Stimulated activated CD8-positive, alpha-beta memory T cell treated with anti-CD3 and anti-CD28 coated beads, Interleukin-4, amount 100 ng/mL, for 24 hours (primary cell): ENCODE results near the gene PDCD7.
"Not testable (repeated sequence)": the region's sequence is repeated elsewhere in the genome, so short reads cannot be mapped to it uniquely, and the experiment has no call there.

Source experiments
- DNase-seq: peaks from one replicate; pipeline ENCODE4 v3.0.0-alpha.2; 2020; ENCODE audit warnings: low read depth

PDCD7 gene

DNA sequence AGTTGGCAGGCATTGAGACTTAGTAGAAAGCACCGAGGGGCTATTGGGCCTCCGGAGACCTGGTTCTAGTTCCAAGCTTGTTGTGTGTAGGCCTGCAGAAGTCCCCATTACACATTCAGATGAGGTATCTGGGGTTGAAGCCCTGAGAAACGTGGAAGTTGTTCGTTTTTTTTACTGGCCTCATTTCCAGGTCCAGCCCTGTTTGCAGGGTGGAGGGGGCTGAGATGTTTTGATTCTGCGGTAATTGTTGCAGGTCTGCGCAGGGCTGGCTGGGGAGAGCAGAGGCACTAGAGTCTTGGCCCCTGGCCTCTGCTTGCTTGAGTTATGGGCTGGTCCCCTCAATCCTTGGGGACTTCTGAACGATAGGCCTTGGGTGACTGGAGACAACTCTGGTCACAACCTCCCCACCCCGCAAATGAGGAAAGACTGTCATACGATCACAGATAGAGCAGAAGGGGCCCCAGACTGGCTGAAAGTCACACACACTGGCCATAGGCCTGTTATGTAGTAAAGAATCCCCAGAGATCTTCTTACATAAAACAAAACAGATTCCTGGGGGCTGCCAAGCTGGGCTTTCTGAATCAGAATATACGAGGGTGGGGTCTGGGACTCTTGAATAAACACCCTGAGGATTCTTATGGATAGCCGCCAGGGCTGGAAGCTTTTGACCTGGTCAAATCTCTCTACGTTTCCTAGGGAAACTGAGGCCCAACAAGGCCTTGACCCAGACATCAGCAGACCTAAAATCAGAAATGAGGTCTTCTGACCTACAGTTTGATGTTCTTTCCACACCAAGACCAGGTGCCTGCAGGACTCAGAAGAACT is 41.5 kb downstream of the PDCD7 start:
- no peak for DNase-seq

- no peak for DNase-seq
Observed at GRCh38 chr15:65089206-65089824, 44.3 kb downstream of the PDCD7 start.

DNA sequence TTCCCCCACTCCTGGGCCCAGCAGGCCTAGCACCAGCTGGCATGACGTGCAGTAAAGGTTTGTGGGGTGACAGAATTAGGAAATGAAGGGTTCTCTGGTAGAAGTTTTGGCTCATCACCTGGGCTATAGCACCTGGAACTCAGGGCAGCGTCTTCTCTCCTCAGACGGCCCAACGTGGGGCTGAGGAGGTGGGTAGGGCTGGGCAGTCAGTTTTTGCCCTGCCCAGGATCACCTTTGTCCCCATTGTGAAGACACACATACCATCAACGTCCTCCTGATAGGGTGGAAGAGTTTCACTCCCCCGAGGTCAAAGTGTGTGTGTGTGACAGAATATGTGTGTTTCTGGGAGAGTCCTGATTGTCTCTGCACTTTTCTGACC is 45.0 kb downstream of the PDCD7 start:
- DNase-seq, result no peak

GRCh38 chr15:65087873-65088642 is 45.5 kb downstream of the PDCD7 start:
- no peak for DNase-seq

DNA sequence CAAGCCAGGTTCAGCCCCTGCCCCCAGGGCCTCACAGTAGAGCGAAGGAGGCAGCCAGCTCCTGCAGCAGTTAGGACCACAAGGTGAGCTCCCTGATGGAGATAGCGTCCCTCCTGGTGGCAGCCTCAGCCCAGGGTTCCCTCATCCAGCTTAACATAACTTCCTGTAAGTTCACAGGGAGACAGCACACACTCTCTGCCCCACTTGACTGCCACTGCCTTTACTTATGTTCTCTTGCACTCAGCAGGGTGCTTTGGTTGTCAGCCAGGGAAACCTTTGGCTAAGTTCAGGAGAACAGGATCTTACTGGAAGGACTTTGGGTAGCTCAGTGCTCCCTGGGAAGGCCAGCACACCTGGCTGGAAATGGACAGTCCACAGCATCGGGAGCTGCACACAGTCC is 46.2 kb downstream of the PDCD7 start:
- DNase-seq, result no peak

DNA sequence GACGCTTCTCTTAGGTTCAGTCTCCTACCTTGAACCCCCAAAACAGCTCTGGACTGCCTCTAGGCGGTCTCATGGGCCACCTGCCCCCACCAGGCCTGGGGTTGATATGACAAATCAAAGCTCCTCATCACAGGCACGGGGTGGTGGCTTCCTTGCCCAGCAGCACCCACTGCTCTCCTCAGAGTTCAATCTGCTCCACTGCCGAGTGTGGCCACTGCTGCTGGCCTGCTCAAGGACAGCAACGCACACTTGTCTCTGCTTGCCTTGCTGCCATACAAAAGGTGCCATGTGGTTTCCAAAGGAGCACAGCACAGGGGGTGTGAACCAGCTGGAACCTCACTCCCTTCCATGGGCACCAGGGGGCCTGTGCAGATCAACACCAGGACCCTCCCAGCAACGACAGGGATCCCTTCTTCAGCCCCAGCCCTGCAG is 46.9 kb downstream of the PDCD7 start:
- no peak for DNase-seq

- DNase-seq, result no peak
Observed at GRCh38 chr15:65085990-65086679, 47.5 kb downstream of the PDCD7 start.

DNA sequence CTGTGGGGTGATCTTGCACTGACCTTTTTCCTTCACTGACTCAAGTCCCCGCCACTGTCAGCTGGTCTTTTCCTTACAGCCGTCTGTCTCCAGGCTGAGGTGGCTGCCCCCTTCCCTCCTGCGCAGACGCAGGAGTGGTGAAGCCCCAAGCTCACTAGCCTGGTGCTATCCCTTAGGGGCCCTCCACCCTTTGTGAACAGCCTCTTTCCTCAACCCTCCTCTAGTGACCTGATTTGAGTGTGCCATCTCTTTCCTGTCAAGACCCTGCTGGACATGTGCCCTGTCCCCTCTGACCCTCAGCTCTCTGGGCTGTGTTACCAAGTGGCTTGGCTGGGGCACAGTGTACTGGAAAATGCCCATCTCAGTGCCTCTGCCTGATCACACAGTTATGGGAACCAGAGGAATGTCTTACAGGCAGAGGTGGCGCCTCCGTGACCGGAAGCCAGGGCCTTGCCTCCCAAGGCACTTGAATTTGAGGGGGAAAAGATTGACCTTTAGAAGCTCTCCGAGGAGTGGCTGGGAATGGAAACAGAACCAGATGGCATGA is 48.3 kb downstream of the PDCD7 start:
- no peak for DNase-seq

GRCh38 chr15:65084500-65085206 is 49.0 kb downstream of the PDCD7 start:
- no peak for DNase-seq

- no peak for DNase-seq
Observed at GRCh38 chr15:65083262-65083701, 50.3 kb downstream of the PDCD7 start.

DNA sequence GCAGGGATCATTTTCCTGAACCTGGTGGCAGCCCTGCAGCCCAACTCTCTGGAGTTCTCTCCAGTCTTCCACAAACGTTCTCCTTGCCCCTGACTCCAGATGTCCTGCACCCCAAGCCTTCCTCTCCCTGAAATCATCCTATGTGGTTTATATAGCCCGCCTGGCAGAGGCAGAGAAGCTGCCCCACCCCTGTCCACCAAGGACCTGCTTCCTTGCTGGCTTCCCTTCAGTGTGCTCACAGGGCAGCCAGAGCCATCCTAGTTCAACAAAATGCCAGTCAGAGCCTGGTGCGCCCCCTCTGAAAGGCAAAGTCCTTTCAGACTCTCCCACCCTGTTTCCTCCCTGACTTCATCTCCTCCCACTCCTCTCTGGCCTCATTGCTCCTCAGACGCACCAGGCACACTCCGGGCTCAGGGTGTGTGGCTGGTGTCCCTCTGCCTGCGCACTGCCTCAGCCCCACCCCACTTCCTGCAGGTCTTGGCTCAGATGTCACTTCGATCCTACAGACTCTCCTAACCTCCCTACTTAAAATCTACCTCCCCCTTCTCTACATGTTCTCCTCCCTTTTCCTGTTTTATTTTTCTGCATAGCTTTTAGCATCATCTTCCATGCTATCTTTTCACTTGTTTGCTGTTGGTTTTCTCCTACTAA is 51.2 kb downstream of the PDCD7 start:
- DNase-seq, result no peak

GRCh38 chr15:65081758-65082157 is 51.9 kb downstream of the PDCD7 start:
- no peak for DNase-seq

- DNase-seq, result no peak
Observed at GRCh38 chr15:65081270-65081669, 52.3 kb downstream of the PDCD7 start.

DNA sequence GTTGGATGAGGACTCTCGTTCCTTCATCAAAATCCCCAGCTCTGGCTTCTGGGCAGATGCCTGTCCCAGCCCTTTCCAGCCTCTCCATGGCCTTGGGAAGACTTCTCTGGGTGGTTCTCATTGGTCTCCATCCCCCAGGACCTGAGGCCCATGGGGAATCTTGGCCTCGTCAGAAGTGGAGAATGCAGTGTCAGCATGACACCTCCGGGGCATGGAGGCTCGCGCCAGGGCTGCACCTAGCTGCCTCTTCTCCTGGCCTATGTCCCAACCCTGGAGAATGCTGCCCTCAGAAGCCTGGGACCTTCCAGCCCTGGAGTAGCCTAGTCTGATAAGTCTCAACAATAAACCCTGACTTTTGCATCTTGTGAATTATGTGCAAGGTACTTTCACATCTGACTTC is 54.0 kb downstream of the PDCD7 start:
- no peak for DNase-seq

GRCh38 chr15:65077981-65078352 is 55.6 kb downstream of the PDCD7 start:
- peak; percentile 37 for DNase-seq

DNA sequence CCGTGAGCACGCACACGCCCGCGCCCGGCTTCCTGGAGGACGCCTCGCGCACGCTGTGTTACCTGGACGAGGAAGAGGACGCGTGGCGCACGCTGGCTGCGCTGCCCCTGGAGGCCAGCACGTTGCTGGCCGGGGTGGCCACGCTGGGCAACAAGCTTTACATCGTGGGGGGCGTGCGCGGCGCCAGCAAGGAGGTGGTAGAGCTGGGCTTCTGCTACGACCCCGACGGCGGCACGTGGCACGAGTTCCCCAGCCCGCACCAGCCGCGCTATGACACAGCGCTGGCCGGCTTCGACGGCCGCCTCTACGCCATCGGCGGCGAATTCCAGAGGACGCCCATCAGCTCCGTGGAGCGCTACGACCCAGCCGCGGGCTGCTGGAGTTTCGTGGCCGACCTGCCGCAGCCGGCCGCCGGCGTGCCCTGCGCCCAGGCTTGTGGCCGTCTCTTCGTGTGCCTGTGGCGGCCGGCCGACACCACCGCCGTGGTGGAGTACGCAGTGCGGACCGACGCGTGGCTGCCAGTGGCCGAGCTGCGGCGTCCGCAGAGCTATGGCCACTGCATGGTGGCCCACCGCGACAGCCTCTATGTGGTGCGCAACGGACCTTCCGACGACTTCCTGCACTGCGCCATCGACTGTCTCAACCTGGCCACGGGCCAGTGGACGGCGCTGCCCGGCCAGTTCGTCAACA is 56.2 kb downstream of the PDCD7 start:
- DNase-seq, result no peak

GRCh38 chr15:65076486-65077290 is 56.9 kb downstream of the PDCD7 start, which contains the start of gene KBTBD13:
TSS of gene KBTBD13 (plus strand) at chr15:65076746. CDS start at chr15:65076816, 70 bp downstream.
- DNase-seq, result no peak

DNA sequence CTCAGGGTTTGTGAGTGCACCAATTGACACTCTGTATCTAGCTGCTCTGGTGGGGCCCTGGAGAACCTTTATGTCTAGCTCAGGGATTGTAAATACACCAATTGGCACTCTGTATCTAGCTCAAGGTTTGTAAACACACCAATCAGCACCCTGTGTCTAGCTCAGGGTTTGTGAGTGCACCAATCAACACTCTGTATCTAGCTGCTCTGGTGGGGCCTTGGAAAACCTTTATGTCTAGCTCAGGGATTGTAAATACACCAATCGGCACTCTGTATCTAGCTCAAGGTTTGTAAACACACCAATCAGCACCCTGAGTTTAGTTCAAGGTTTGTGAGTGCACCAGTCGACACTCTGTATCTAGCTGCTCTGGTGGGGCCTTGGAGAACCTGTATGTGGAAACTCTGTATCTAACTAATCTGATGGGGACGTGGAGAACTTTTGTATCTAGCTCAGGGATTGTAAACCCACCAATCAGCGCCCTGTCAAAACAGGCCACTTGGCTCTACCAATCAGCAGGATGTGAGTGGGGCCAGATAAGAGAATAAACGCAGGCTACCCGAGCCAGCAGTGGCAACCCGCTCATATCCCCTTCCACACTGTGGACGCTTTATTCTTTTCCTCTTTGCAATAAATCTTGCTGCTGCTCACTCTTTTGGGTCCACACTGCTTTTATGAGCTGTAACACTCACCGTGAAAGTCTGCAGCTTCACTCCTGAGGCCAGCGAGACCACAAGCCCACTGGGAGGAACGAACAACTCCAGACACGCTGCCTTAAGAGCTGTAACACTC is 57.8 kb downstream of the PDCD7 start:
- DNase-seq, result not testable (repeated sequence)
